A549 (cell line): Measurements from ENCODE around the gene BCL2L11. TPM values are rescaled to one million over a fixed set of nuclear protein-coding genes. Genes with fewer than 3 reads are reported as not detected.

ENCODE experiments used
- ATAC-seq, 2 experiments: fragments of 200-7000 bp in 1 of 2; fragments of >200 bp in 1 of 2; cut with Nextera tagmentation in 1 of 2; cut with Tn5 transposase in 1 of 2; 3 replicates each; pipeline versions ENCODE4 v1.8.0 to v1.9.1; 2018 to 2020; ENCODE audit warnings: mild to moderate bottlenecking in 1 of 2, moderate library complexity in 1 of 2
- CTCF ChIA-PET: fragments of 300-600 bp; sonication (Branson Sonifier 250); formaldehyde crosslinking; extraction: SDS; loops from one replicate; lab custom pipeline; 2021; ENCODE audit warnings: antibody characterized with exemption, inconsistent platforms; lab: Yijun Ruan, JAX
- POLR2A ChIA-PET: fragments of 350-600 bp; formaldehyde crosslinking; extraction: SDS; loops from one replicate; lab custom pipeline; 2021; ENCODE audit warnings: antibody characterized with exemption, inconsistent platforms; lab: Yijun Ruan, JAX
- DNase-seq, 2 experiments: peaks; one replicate each; pipeline versions ENCODE4 v3.0.0 to v3.0.0-alpha.2; 2011 to 2016; ENCODE audit warnings: low read depth in 1 of 2, low spot score in 1 of 2
- FAIRE-seq: peaks from 2 replicates; lab custom pipeline; 2011; peaks lifted over from hg19 to GRCh38; lab: Jason Lieb, UNC
- H3K27ac ChIP-seq, 2 experiments: fragments of >200 bp; sonication (Bioruptor Twin); formaldehyde crosslinking; 3 replicates each; pipeline ENCODE4 v1.5.1; 2016 to 2017
- H3K4me1 ChIP-seq: fragments of >200 bp; sonication (Bioruptor Twin); formaldehyde crosslinking; 3 replicates; pipeline ENCODE4 v1.6.1; 2016
- H3K4me2 ChIP-seq: fragments of >200 bp; sonication (Bioruptor Twin); formaldehyde crosslinking; 3 replicates; pipeline ENCODE4 v1.6.1; 2016
- H3K4me3 ChIP-seq: fragments of >200 bp; sonication (Bioruptor Twin); formaldehyde crosslinking; 3 replicates; pipeline ENCODE4 v1.5.1; 2016
- H3K9me3 ChIP-seq: fragments of >200 bp; sonication (Bioruptor Twin); formaldehyde crosslinking; 3 replicates; pipeline ENCODE4 v1.6.1; 2016
- BHLHE40 ChIP-seq: IDR thresholded peaks from 2 replicates; pipeline ENCODE4 v1.6.1; 2012; ENCODE audit warnings: low read depth, low read length, inconsistent platforms
- CBX2 ChIP-seq: fragments of 200-600 bp; sonication (generic); IDR thresholded peaks from 2 replicates; pipeline ENCODE4 v1.6.1; 2016; ENCODE audit warnings: low read depth, mild to moderate bottlenecking, borderline replicate concordance
- CEBPB ChIP-seq, 2 experiments: fragments of >200 bp in 1 of 2; sonication (Bioruptor Twin) in 1 of 2; formaldehyde crosslinking in 1 of 2; IDR thresholded peaks; 2 replicates each; pipeline ENCODE4 v1.6.1; 2012 to 2016
- E2F6 ChIP-seq: IDR thresholded peaks from 2 replicates; pipeline ENCODE4 v1.6.1; 2012; ENCODE audit warnings: low read depth, borderline replicate concordance
- ELK1 ChIP-seq: fragments of 150-350 bp; IDR thresholded peaks from 2 replicates; pipeline ENCODE4 v1.6.1; 2014; ENCODE audit warnings: low read depth, mild to moderate bottlenecking, low read length
- ESRRA ChIP-seq: fragments of 150-350 bp; IDR thresholded peaks from 2 replicates; pipeline ENCODE4 v1.6.1; 2014; ENCODE audit warnings: mild to moderate bottlenecking, low read length, borderline replicate concordance
- HES2 ChIP-seq: fragments of >200 bp; sonication (Bioruptor Twin); formaldehyde crosslinking; IDR thresholded peaks from 2 replicates; pipeline ENCODE4 v1.6.1; 2016
- HOXB13 ChIP-seq: fragments of 250-450 bp; sonication (Bioruptor Pico); IDR thresholded peaks from 2 replicates; pipeline ENCODE4 v1.5.0; 2020; ENCODE audit warnings: low read depth, mild to moderate bottlenecking, moderate library complexity
- HOXB5 ChIP-seq: fragments of 250-450 bp; sonication (Bioruptor Pico); IDR thresholded peaks from 2 replicates; pipeline ENCODE4 v1.5.0; 2020; ENCODE audit warnings: mild to moderate bottlenecking, moderate library complexity
- KDM5A ChIP-seq: fragments of 200-600 bp; sonication (generic); IDR thresholded peaks from 2 replicates; pipeline ENCODE4 v1.6.1; 2016; ENCODE audit warnings: antibody characterized with exemption, mild to moderate bottlenecking
- MYC ChIP-seq: IDR thresholded peaks from 2 replicates; pipeline ENCODE4 v1.6.1; 2012; ENCODE audit warnings: mild to moderate bottlenecking, inconsistent platforms, low read length, improper control_type of control experiment, borderline replicate concordance
- POLR2A ChIP-seq: IDR thresholded peaks from 2 replicates; pipeline ENCODE4 v1.6.1; 2012; ENCODE audit warnings: mild to moderate bottlenecking, low read length
- POLR2AphosphoS2 ChIP-seq: conservative IDR thresholded peaks from 2 replicates; pipeline ENCODE4 v1.6.1; 2012; ENCODE audit warnings: low read length, improper control_type of control experiment, inconsistent platforms
- RAD21 ChIP-seq, 2 experiments: fragments of >200 bp in 1 of 2; sonication (Bioruptor Twin) in 1 of 2; formaldehyde crosslinking in 1 of 2; IDR thresholded peaks in 1 of 2; conservative IDR thresholded peaks in 1 of 2; 2 replicates in 1 of 2; 3 replicates in 1 of 2; pipeline ENCODE4 v1.6.1; 2012 to 2018; ENCODE audit warnings: inconsistent platforms in 1 of 2
- RCOR1 ChIP-seq: fragments of 150-350 bp; IDR thresholded peaks from 2 replicates; pipeline ENCODE4 v1.6.1; 2014; ENCODE audit warnings: antibody characterized with exemption, low read length, low read depth
- RFX5 ChIP-seq: fragments of 450-650 bp; IDR thresholded peaks from 2 replicates; pipeline ENCODE4 v1.7.1; 2014; ENCODE audit warnings: antibody characterized with exemption, mild to moderate bottlenecking, moderate library complexity
- SMC3 ChIP-seq: fragments of >200 bp; sonication (Bioruptor Twin); formaldehyde crosslinking; IDR thresholded peaks from 3 replicates; pipeline ENCODE4 v1.6.1; 2018; ENCODE audit warnings: inconsistent platforms
- SREBF2 ChIP-seq: fragments of 450-650 bp; IDR thresholded peaks from 2 replicates; pipeline ENCODE4 v1.6.1; 2014; ENCODE audit warnings: mild to moderate bottlenecking, moderate library complexity
- TFCP2L1 ChIP-seq: fragments of 250-450 bp; sonication (Bioruptor Pico); IDR thresholded peaks from 2 replicates; pipeline ENCODE4 v1.5.0; 2021; ENCODE audit warnings: mild to moderate bottlenecking
- ZNF302 ChIP-seq: fragments of 250-450 bp; sonication (Bioruptor Pico); IDR thresholded peaks from 2 replicates; pipeline ENCODE4 v1.9.0; 2021; ENCODE audit warnings: inconsistent platforms, mild to moderate bottlenecking, moderate library complexity
- ZSCAN20 ChIP-seq: fragments of 250-450 bp; sonication (Bioruptor Pico); IDR thresholded peaks from 2 replicates; pipeline ENCODE4 v1.8.0; 2022; ENCODE audit warnings: mild to moderate bottlenecking, moderate library complexity
- whole genome bisulfite sequencing: methylation state at CpG from one replicate; pipeline ENCODE4 v1.1.6; 2017; ENCODE audit errors: missing lambda C conversion rate; 5-methylcytosine and 5-hydroxymethylcytosine counted together
- polyA plus RNA-seq, 4 experiments: library from polyadenylated mRNA; depleted of rRNA in 3 of 4; stranded (reverse); fragments of >200 nt; fragmentation: RNase III in 1 of 4; extraction: RNeasy Plus Mini Kit Qiagen cat#74134 plus additional on column Dnase treatment in 1 of 4; gene quantifications; 2 replicates in 3 of 4; 3 replicates in 1 of 4; pipeline ENCODE4 v1.2.3, GENCODE V29; 2011 to 2017

BCL2L11 gene
- polyA plus RNA-seq, 2 of the 4 experiments (the other 2 are of a cell fraction): 7.4 to 14.5 TPM

GRCh38 chr2:111149882-111150455 lies 29.3 kb downstream of the BCL2L11 start:
- TF ChIP-seq CEBPB (IDR thresholded peaks at IDR 0.05) (no peak), ZNF302 (CRISPR knock-in tag) (no peak), RAD21 (conservative IDR thresholded peaks at IDR 0.05 in 1 of 2, IDR thresholded peaks at IDR 0.05 in 1 of 2) (peak; percentile 29 to 32; a peak in 2 of 5 replicates), SMC3 (peak; percentile 23; the same call in 1 of the 3 replicates), CBX2 (no peak), MYC (no peak), ESRRA (no peak), TFCP2L1 (no peak), E2F6 (no peak), ZSCAN20 (CRISPR knock-in tag) (no peak)
- ChIA-PET POLR2A (no interaction called here), CTCF (interaction anchor here (1.4 kb wide), 1 partner anchor 29 kb away, joined by 3 read pairs; the partner anchor contains the start of gene BCL2L11)
- FAIRE-seq (no peak), DNase-seq (no peak), ATAC-seq (no peak)
- no peak overlapping the region for H3K27ac ChIP-seq
- H3K9me3 ChIP-seq: no peaks in the 10 kb centered on the region
- H3K4me3 ChIP-seq: no peak overlapping the region
- peaks cover 23% of the 10 kb centered on the region for H3K4me1 ChIP-seq
- 97% methylated on average over 7 of the region's 7 CpGs for WGBS
- H3K4me2 ChIP-seq: no peak overlapping the region

GRCh38 chr2:111154758-111155157 lies 34.0 kb downstream of the BCL2L11 start:
- no peak for ATAC-seq
- POLR2A ChIA-PET: no interaction called here

GRCh38 chr2:111155610-111156009 lies 34.9 kb downstream of the BCL2L11 start:
- ChIA-PET CTCF (no interaction called here), POLR2A (no interaction called here)
- Histone ChIP-seq H3K4me1 (peaks cover 28% of the 10 kb centered on the region), H3K4me2 (0 out of 3 replicates have a peak overlapping the region, but pooled peaks have one; percentile 8), H3K4me3 (no peak overlapping the region)
- no peak for FAIRE-seq
- no peak for DNase-seq
- WGBS: 79% methylated on average over 1 of the region's 1 CpG
- ATAC-seq: no peak
- TF ChIP-seq POLR2A: no peak
- TF ChIP-seq HOXB13 (CRISPR knock-in tag): no peak
- no peak for TF ChIP-seq HOXB5
- no peak for TF ChIP-seq RCOR1
- TF ChIP-seq KDM5A: no peak
- TF ChIP-seq, all 56 proteins: peak for 0
- Histone ChIP-seq H3K27ac (0 out of 6 replicates have a peak overlapping the region, but pooled peaks of 1 of the 2 experiments have one; percentile 17), H3K9me3 (no peaks in the 10 kb centered on the region)

More at GRCh38 chr2:111154758-111155157, 34.0 kb downstream of the BCL2L11 start:
- no peak overlapping the region for H3K4me2 ChIP-seq
- WGBS: 94% methylated on average over 6 of the region's 6 CpGs
- CTCF ChIA-PET: no interaction called here
- no peak overlapping the region for H3K4me3 ChIP-seq
- no peak for TF ChIP-seq POLR2AphosphoS2
- TF ChIP-seq BHLHE40: no peak
- TF ChIP-seq RAD21 (conservative IDR thresholded peaks at IDR 0.05 in 1 of 2, IDR thresholded peaks at IDR 0.05 in 1 of 2): no peak
- TF ChIP-seq RFX5: no peak
- no peak for TF ChIP-seq ESRRA
- no peak for TF ChIP-seq SREBF2
- no peak for TF ChIP-seq HES2
- TF ChIP-seq CBX2: no peak
- no peak for TF ChIP-seq ELK1
- peaks cover 28% of the 10 kb centered on the region for H3K4me1 ChIP-seq
- no peak for DNase-seq
- no peak for FAIRE-seq
- H3K9me3 ChIP-seq: no peaks in the 10 kb centered on the region
- H3K27ac ChIP-seq: no peak overlapping the region
